Astrocyte (in vitro differentiated cells and primary cell): ENCODE data around the gene SRSF12. TPM values are rescaled to one million over a fixed set of nuclear protein-coding genes. Genes with fewer than 3 reads are reported as not detected.

Experiments
- DNase-seq: peaks from one replicate; pipeline ENCODE4 v3.0.0-alpha.2; 2010; ENCODE audit warnings: low read depth
- FAIRE-seq: peaks from 2 replicates; lab custom pipeline; 2011; peaks lifted over from hg19 to GRCh38; lab: Jason Lieb, UNC
- H2AFZ ChIP-seq: 2 replicates; pipeline ENCODE4 v1.6.0; 2012; ENCODE audit warnings: low read depth, low read length, inconsistent platforms
- H3K27ac ChIP-seq: 2 replicates; pipeline ENCODE4 v1.5.1; 2011; ENCODE audit warnings: low read depth, low read length, inconsistent platforms
- H3K27me3 ChIP-seq: 2 replicates; pipeline ENCODE4 v1.6.0; 2011; ENCODE audit warnings: low read length, inconsistent platforms; ENCODE audit not compliant: insufficient read depth
- H3K36me3 ChIP-seq: 2 replicates; pipeline ENCODE4 v1.5.1; 2011; ENCODE audit warnings: low read length, inconsistent platforms; ENCODE audit not compliant: insufficient read depth
- H3K4me1 ChIP-seq: 2 replicates; pipeline ENCODE4 v1.5.1; 2011; ENCODE audit warnings: low read length, inconsistent platforms; ENCODE audit not compliant: insufficient read depth
- H3K4me2 ChIP-seq: 2 replicates; pipeline ENCODE4 v1.6.0; 2012; ENCODE audit warnings: low read length, inconsistent platforms
- H3K4me3 ChIP-seq: 2 replicates; pipeline ENCODE4 v1.5.1; 2011; ENCODE audit warnings: low read depth, mild to moderate bottlenecking, low read length, inconsistent platforms; ENCODE audit not compliant: insufficient read depth
- H3K79me2 ChIP-seq: 2 replicates; pipeline ENCODE4 v1.6.0; 2012; ENCODE audit warnings: mild to moderate bottlenecking, low read length, inconsistent platforms; ENCODE audit not compliant: insufficient read depth
- H3K9ac ChIP-seq: 2 replicates; pipeline ENCODE4 v1.6.0; 2012; ENCODE audit warnings: mild to moderate bottlenecking, low read length, inconsistent platforms
- H3K9me3 ChIP-seq: 2 replicates; pipeline ENCODE4 v1.5.1; 2012; ENCODE audit warnings: low read depth, mild to moderate bottlenecking, low read length, inconsistent platforms; ENCODE audit not compliant: insufficient read depth
- H4K20me1 ChIP-seq: 2 replicates; pipeline ENCODE4 v1.6.0; 2012; ENCODE audit warnings: low read length, inconsistent platforms; ENCODE audit not compliant: insufficient read depth
- H3K27ac Mint-ChIP-seq: one replicate; pipeline ENCODE4 v1.8.0; 2021; ENCODE audit warnings: mild to moderate bottlenecking, mixed read lengths; ENCODE audit not compliant: unreplicated experiment
- H3K27me3 Mint-ChIP-seq: one replicate; pipeline ENCODE4 v1.8.0; 2021; ENCODE audit warnings: low read depth, mixed read lengths; ENCODE audit not compliant: unreplicated experiment
- H3K36me3 Mint-ChIP-seq: one replicate; pipeline ENCODE4 v1.8.0; 2021; ENCODE audit warnings: low read depth, mixed read lengths; ENCODE audit not compliant: unreplicated experiment
- H3K4me1 Mint-ChIP-seq: one replicate; pipeline ENCODE4 v1.8.0; 2021; ENCODE audit warnings: low read depth, mixed read lengths; ENCODE audit not compliant: unreplicated experiment
- H3K4me3 Mint-ChIP-seq: one replicate; pipeline ENCODE4 v1.8.0; 2021; ENCODE audit warnings: mild to moderate bottlenecking, moderate library complexity, mixed read lengths; ENCODE audit not compliant: unreplicated experiment
- H3K9me3 Mint-ChIP-seq: one replicate; pipeline ENCODE4 v1.8.0; 2021; ENCODE audit warnings: mild to moderate bottlenecking, mixed read lengths; ENCODE audit not compliant: unreplicated experiment
- EZH2 ChIP-seq: IDR thresholded peaks from 2 replicates; pipeline ENCODE4 v1.6.1; 2012; ENCODE audit warnings: mild to moderate bottlenecking, low read length, inconsistent platforms; ENCODE audit not compliant: insufficient read depth
- total RNA-seq: library from RNA; stranded (reverse); gene quantifications from 2 replicates; pipeline ENCODE4 v1.2.1, GENCODE V29; 2021
- TF ChIP-seq, protein P1 (sequence below): IDR thresholded peaks from 2 replicates; pipeline ENCODE4 v1.5.1; 2011; ENCODE audit warnings: low read depth, mild to moderate bottlenecking, inconsistent platforms, low read length, moderate library complexity; ENCODE audit not compliant: insufficient read depth

SRSF12 gene
- total RNA-seq, 1 donor from 2014 or later = 9.2 TPM

GRCh38 chr6:89063881-89064280 is 54.0 kb downstream of the SRSF12 start:
- H4K20me1 ChIP-seq = no peaks in the 10 kb centered on the region
- H3K36me3 ChIP-seq = no peaks in the 10 kb centered on the region
- no peaks in the 10 kb centered on the region for H3K9me3 Mint-ChIP-seq
- no peak overlapping the region for H3K27ac ChIP-seq
- H3K36me3 Mint-ChIP-seq = no peaks in the 10 kb centered on the region
- H3K27ac Mint-ChIP-seq = no peak overlapping the region
- TF ChIP-seq, protein P1, sequence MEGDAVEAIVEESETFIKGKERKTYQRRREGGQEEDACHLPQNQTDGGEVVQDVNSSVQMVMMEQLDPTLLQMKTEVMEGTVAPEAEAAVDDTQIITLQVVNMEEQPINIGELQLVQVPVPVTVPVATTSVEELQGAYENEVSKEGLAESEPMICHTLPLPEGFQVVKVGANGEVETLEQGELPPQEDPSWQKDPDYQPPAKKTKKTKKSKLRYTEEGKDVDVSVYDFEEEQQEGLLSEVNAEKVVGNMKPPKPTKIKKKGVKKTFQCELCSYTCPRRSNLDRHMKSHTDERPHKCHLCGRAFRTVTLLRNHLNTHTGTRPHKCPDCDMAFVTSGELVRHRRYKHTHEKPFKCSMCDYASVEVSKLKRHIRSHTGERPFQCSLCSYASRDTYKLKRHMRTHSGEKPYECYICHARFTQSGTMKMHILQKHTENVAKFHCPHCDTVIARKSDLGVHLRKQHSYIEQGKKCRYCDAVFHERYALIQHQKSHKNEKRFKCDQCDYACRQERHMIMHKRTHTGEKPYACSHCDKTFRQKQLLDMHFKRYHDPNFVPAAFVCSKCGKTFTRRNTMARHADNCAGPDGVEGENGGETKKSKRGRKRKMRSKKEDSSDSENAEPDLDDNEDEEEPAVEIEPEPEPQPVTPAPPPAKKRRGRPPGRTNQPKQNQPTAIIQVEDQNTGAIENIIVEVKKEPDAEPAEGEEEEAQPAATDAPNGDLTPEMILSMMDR = no peak
- TF ChIP-seq EZH2 = no peak
- no peak for FAIRE-seq
- no peaks in the 10 kb centered on the region for H3K27me3 ChIP-seq
- H3K4me2 ChIP-seq = no peak overlapping the region
- no peak overlapping the region for H2AFZ ChIP-seq
- no peaks in the 10 kb centered on the region for H3K9me3 ChIP-seq
- H3K9ac ChIP-seq = no peak overlapping the region
- no peaks in the 10 kb centered on the region for H3K79me2 ChIP-seq
- H3K4me3 Mint-ChIP-seq = no peak overlapping the region
- DNase-seq = no peak
- H3K27me3 Mint-ChIP-seq = no peaks in the 10 kb centered on the region
- H3K4me3 ChIP-seq = no peak overlapping the region
- H3K4me1 ChIP-seq = no peaks in the 10 kb centered on the region
- peaks cover under 1% of the 10 kb centered on the region for H3K4me1 Mint-ChIP-seq

- Histone ChIP-seq H3K27ac (no peak overlapping the region), H2AFZ (no peak overlapping the region), H3K4me2 (no peak overlapping the region), H3K9me3 (no peaks in the 10 kb centered on the region), H3K9ac (no peak overlapping the region), H3K27me3 (no peaks in the 10 kb centered on the region), H3K36me3 (no peaks in the 10 kb centered on the region), H3K4me3 (no peak overlapping the region), H4K20me1 (no peaks in the 10 kb centered on the region), H3K4me1 (no peaks in the 10 kb centered on the region), H3K79me2 (no peaks in the 10 kb centered on the region)
- Mint-ChIP-seq H3K36me3 (no peaks in the 10 kb centered on the region), H3K4me1 (peaks cover 5% of the 10 kb centered on the region), H3K27ac (no peak overlapping the region), H3K9me3 (no peaks in the 10 kb centered on the region), H3K4me3 (no peak overlapping the region), H3K27me3 (no peaks in the 10 kb centered on the region)
- no peak for FAIRE-seq
- DNase-seq = no peak
- no peak for TF ChIP-seq EZH2
- TF ChIP-seq, protein P1 = no peak
Measured at GRCh38 chr6:89059227-89059626, 58.6 kb downstream of the SRSF12 start.

DNA sequence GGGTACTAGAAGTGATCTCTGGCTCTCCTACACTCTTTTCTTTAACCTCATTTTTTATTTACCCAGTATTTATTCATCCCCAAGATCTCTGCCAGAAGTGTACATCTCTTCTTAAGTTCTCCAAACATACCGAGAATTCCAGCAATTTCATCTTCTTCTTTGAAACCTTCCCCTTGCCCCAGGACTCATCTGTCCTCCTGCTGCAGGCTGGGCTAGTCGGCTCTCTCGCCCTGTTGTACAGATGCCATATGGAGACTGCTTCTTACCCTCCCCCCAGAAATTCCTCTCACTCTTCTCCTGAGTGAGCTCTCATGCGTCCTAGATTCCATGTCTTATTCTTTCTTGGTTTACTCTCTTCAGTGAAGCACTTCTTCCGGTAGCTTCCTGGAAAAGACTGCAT is 59.2 kb downstream of the SRSF12 start:
- FAIRE-seq = no peak
- H3K4me3 ChIP-seq = no peak overlapping the region
- Mint-ChIP-seq H3K27me3 (no peaks in the 10 kb centered on the region), H3K9me3 (no peaks in the 10 kb centered on the region), H3K4me1 (peaks cover 5% of the 10 kb centered on the region), H3K27ac (no peak overlapping the region), H3K4me3 (no peak overlapping the region), H3K36me3 (no peaks in the 10 kb centered on the region)
- no peaks in the 10 kb centered on the region for H4K20me1 ChIP-seq
- TF ChIP-seq, protein P1 = no peak
- TF ChIP-seq EZH2 = no peak
- no peaks in the 10 kb centered on the region for H3K27me3 ChIP-seq
- no peaks in the 10 kb centered on the region for H3K79me2 ChIP-seq
- no peak overlapping the region for H2AFZ ChIP-seq
- H3K4me2 ChIP-seq = no peak overlapping the region
- no peak overlapping the region for H3K27ac ChIP-seq
- no peak for DNase-seq
- H3K9me3 ChIP-seq = no peaks in the 10 kb centered on the region
- no peak overlapping the region for H3K9ac ChIP-seq
- H3K36me3 ChIP-seq = no peaks in the 10 kb centered on the region
- H3K4me1 ChIP-seq = no peaks in the 10 kb centered on the region
